Dedifferentiated amniotic fluid mesenchymal stem cell (primary cell): ENCODE results near the gene SPOCK2.

ENCODE experiments used
- DNase-seq: peaks from one replicate; pipeline ENCODE4 v3.0.0-alpha.2; 2016; ENCODE audit errors: extremely low spot score

The SPOCK2 gene

GRCh38 chr10:72058347-72058898 lies 29.9 kb downstream of the SPOCK2 start:
- no peak for DNase-seq

GRCh38 chr10:72056932-72057751 lies 31.2 kb downstream of the SPOCK2 start:
- no peak for DNase-seq

GRCh38 chr10:72056113-72056512 lies 32.2 kb downstream of the SPOCK2 start:
- DNase-seq: no peak

GRCh38 chr10:72053690-72054089 lies 34.7 kb downstream of the SPOCK2 start:
- no peak for DNase-seq

- DNase-seq: no peak
These were observed 37.5 kb downstream of the SPOCK2 start for GRCh38 chr10:72050873-72051272.

GRCh38 chr10:72049969-72050781 lies 38.2 kb downstream of the SPOCK2 start:
- no peak for DNase-seq

- DNase-seq: no peak
These were observed 38.9 kb downstream of the SPOCK2 start for GRCh38 chr10:72049472-72049871.

- peak; percentile 94 for DNase-seq
These were observed 39.8 kb downstream of the SPOCK2 start for GRCh38 chr10:72048450-72049124.

- no peak for DNase-seq
These were observed 42.8 kb downstream of the SPOCK2 start for GRCh38 chr10:72045586-72045985.

GRCh38 chr10:72044417-72045041 lies 43.8 kb downstream of the SPOCK2 start:
- no peak for DNase-seq

GRCh38 chr10:72043016-72043834 lies 45.1 kb downstream of the SPOCK2 start:
- DNase-seq: no peak

- DNase-seq: no peak
These were observed 46.9 kb downstream of the SPOCK2 start for GRCh38 chr10:72041491-72041890.

GRCh38 chr10:72039377-72039776 lies 49.0 kb downstream of the SPOCK2 start:
- DNase-seq: no peak

GRCh38 chr10:72038458-72039001 lies 49.8 kb downstream of the SPOCK2 start:
- peak; percentile 35 for DNase-seq

- no peak for DNase-seq
These were observed 50.5 kb downstream of the SPOCK2 start for GRCh38 chr10:72037811-72038210.

- DNase-seq: no peak
These were observed 51.1 kb downstream of the SPOCK2 start for GRCh38 chr10:72037266-72037665.

- DNase-seq: no peak
These were observed 53.0 kb downstream of the SPOCK2 start for GRCh38 chr10:72035252-72035887.

- no peak for DNase-seq
These were observed 53.6 kb downstream of the SPOCK2 start for GRCh38 chr10:72034761-72035160.

GRCh38 chr10:72034040-72034499 lies 54.3 kb downstream of the SPOCK2 start:
- no peak for DNase-seq
